Amniotic epithelial cell (primary cell): ENCODE data around the gene KRT6C.
A peak's percentile ranks its signal among the peaks of the same experiment; 100 is the strongest.
"Not testable (repeated sequence)": the region's sequence is repeated elsewhere in the genome, so short reads cannot be mapped to it uniquely, and the experiment has no call there.

Source experiments
- DNase-seq: peaks from one replicate; pipeline ENCODE4 v3.0.0-alpha.2; 2010; ENCODE audit warnings: low read depth

The KRT6C gene

DNA sequence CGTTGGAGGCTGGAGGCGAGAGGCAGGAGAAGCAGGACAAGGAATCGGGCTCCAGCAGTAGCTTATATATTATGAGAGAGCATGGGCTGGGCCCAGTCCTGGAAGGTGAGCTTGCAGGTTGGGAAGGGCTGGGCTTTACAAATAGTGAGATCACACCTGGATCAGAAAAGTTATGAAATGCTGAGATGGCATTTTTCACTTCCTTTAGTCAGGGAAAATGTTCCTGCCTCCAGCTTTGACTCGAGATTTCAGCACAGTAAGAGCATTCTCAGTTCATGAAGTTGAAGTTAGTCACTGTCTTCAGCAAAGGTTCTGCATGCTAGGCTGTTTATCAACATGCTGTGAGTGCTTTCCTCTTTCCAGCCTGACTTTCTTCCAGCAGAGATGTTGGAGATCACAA is at the start of gene KRT6C:
KRT6C (minus strand) TSS at position 38 of the 400 bp plus-strand sequence. CDS start 68 bp downstream, outside the sequence.
- DNase-seq, result peak; percentile 18

DNA sequence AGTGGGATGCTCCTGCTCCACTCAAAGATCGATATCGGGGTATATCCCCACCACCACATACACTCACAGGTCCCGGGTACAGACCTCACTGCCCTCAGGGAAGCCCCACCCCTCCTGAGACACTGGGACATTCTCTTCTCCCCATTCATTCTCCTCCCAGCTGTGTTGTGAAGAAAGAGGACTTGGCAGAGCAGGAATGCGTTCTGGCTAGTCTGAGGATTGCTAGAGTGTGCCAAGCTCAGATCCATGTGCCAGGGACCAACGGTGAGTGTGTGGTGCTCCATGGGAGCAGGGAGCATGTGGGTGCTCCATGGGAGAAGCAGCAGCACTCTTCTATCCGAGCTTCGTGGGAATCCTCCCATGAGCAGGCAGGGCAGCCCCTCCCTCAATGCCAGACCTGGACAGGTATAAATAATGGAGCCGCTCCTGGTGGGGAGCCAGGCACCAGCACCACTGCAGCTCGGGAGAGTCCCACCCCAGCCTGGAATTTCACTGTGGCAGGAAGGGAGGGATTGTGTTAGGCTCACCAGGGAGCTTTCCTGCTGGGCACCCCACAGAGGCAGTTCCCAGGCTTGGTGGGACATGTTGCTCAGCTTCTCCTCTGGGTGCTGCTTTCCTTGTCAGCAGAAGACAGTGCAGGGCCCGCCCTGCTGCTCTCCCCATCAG is 48.9 kb upstream of the KRT6C start:
- DNase-seq, result peak; percentile 44

DNA sequence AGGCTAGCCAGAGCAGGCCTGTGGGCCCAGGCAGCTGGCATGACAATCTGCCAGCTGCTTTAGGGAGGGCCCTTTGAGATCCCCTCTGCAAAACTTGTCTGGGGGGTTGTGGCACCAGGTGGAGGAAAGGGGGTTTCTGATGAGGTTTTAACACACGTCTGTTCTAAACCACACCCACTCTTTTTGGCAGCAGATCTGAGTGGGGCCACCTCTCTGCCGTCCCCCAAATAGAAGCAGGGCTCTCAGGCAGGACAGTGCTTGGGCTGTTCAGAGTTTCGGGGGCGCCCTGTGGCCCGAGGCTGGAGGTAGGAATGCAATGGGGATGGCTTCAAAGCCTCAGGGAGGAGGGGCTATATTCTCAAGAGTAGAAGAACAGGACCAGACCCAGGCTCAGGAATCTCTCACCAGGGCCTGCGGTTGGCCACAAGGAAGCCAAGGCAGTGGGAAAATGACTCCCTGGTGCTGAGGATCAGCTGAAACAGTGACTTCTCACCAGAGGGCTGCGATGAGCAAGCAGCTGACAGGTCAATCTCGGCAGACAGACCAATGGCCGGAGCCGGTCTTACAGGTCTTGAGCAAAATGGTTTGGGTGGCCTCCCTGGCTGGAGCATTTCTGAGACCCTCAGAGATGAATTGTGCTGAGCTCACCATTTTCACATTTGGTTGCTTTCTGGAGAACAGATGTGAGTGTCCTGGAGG is 48.1 kb upstream of the KRT6C start:
- peak; percentile 84 for DNase-seq

DNA sequence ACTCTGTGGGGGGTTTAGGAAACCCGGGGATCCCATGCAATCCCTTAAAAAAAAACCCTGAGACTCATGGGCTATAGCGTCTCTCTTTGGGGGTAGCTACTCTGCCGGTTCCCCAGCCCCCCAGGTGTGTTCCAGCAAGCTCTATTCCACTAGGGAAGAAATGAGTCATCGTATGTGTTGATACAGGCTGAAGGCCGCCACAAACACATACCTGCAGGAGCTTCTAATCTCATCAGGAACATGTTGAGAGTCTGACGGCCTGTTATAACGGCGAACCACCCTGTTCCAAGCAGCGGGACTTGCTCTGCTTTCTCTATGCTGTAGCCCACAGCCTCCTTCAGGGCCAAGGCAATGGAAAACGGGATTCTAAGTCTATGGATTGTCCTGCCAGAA is 47.6 kb upstream of the KRT6C start:
- DNase-seq, result peak; percentile 59

DNA sequence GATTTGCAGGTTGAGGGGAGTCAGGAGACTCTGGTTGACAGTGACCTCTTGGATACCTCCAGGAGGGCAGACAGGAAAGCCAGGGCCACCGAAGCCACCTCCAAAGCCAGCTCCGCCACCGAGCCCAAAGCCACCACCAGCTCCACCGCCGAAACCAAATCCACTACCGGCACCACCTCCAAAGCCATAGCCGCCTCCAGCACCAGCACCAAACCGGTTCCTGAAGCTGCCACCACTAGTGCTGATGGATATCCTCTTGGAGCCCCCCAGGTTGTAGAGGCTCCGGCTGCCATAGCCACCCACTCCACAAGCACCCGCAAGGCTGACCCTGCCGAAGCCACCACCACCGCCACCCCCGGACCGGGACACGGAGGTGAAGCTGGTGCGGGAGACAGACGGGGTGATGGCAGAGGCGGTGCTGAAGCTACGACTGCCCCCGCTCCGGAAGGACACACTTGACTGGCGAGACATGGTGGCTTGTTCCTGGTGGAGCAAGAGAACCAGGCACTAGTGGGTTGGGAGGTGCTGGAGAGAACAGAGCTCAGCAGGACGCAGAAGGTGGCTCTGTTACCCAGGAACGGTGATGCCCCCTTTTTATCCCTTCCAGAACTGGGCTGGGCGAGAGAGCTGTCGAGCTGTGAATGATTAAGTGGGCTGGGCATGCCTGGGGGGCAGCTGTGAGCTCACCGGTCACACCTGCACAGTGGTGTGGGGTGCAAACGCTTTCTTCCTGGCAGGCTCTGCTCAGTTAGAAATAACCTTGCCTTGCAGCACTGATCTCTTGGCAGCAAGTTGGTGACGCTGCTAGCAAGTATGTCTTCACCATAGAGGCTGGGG is 46.4 kb upstream of the KRT6C start, which contains the start of gene KRT5:
KRT5 (minus strand) TSS at position 569 of the 837 bp plus-strand sequence; CDS start at position 471, 98 bp downstream.
- no peak for DNase-seq

DNA sequence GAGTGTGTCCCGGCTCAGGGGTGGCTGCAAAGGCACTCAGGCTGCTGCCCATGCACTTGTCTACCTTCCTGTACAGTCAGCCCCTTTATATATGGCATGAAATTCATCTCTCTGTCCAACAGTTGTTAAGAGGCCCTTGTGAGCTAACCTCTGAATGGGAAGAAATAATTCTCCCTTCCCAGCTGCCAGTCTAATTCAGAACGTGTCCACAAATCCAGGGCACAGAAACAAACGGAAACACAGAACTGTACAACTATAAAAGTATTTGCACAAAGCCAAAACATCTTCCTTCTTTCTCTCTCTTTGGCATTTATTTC is 45.7 kb upstream of the KRT6C start:
- no peak for DNase-seq

DNA sequence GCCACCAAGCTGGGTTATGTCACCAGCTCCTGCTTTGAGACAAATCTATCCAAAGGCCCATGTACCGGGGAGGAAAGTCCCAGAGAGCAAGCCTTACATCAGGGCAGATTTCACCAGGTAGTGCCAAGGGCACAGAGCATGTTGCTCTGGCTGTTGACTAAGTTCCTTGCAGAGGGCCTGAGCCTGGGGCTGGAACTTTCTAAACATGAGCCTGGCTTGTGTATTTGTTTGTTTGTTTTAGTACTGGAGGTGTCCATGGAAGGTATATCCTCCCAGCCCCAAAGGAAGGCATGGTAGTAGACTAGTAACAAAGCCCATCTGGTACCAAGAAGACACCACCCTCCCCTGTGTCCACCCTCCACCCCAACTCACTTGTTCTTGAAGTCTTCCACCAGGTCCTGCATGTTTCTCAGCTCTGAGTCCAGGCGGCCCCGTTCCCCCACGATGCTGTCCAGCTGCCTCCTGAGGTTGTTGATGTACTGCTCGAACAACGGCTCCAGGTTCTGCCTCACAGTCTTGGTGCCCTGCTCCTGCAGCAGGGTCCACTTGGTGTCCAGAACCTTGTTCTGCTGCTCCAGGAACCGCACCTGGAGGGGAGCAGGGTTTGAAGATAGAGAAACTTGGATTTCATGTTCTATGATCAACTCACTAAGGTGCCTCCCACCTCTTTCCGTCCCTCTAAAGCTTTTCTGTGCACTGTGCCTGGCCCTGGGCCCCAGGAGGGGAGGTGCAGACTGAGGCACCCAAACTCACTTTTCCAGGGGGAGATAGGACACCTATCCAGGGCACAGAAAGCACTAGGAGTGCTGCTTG is 45.2 kb upstream of the KRT6C start:
- no peak for DNase-seq

DNA sequence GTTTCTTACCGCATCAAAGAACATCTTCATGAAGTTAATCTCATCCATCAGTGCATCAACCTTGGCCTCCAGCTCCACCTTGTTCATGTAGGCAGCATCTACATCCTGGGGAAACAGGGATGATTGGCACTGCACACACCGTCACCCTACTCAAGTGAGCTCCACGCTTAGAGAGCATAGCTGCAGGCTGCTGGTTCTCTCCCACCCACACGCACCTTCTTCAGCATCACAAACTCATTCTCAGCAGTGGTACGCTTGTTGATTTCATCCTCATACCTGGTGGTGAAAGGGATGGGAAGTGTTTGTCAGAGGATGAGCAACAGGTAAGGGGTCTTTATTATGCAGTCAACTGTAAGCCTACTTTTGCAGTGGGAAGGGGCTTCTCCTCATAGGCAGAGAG is 44.3 kb upstream of the KRT6C start:
- DNase-seq, result no peak

DNA sequence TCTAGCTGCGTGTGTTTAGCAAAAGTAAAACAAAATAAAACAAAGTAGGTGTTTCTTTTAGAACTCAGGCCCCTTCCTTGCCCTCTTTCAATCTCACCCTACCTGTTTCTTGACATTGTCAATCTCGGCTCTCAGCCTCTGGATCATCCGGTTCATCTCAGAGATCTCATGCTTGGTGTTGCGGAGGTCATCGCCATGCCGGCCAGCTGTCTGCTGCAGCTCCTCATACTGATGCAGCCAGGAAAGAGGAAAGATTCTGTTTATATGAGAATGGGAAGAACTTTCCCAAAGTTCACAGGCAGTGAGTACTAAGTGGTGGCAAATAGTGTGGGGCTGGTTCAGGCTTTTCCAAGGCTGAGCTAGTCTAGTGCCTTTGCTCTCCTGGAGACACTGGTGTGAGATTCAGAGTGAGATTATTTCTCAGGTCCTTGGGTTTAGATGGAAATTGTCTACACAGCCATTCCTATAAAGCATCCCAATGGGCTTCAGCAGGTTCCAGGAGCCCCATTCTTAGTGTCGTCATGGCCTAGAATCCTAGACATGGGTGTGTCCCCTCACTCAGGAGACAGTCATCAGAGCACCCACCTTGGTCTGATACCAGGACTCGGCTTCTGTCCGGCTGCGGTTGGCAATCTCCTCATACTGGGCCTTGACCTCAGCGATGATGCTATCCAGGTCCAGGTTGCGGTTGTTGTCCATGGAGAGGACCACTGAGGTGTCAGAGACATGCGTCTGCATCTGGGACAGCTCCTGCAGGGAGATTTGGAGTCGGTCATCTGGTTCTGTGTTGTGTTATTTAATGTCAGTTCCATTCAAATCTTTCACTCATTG is 43.6 kb upstream of the KRT6C start:
- DNase-seq, result no peak

DNA sequence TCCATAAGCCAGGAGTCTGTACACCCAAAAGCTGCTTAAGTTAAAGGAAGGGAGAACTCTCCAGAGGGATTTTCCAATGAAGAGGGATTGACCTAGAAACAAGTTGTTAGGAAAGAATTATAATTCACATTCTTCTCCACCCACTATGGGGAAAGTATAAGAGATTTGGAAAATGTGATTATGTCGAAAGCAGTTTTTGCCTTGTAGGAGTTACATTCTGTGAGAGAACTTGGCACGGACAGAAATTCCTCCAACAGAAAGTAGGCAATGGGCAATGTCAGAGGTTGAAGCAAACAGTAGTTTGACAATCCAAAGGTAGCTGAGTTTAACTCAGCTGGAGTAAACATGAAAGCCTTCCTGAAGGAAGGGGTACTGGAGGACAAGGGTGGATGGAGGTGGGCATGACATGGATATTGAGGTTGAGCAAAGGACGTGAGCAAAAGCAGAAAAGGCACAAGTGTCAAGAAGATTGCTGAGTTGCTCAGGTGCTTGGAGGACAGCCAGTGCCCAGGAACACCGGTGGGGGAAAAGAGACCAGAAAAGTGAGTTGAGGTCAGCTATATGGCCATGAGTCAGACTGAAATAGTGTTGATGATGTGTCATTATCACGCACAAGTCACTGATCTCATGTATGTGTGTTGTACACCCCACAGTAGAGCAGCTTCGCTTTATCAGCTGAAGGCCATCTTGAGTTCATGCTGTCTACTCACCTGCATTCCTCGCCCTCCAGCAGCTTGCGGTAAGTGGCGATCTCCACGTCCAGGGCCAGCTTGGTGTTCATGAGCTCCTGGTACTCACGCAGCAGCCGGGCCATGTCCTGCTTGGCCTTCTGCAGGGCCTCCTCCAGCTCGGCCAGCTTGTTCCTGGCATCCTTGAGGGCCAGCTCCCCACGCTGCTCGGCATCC is 42.6 kb upstream of the KRT6C start:
- DNase-seq, result peak; percentile 84

DNA sequence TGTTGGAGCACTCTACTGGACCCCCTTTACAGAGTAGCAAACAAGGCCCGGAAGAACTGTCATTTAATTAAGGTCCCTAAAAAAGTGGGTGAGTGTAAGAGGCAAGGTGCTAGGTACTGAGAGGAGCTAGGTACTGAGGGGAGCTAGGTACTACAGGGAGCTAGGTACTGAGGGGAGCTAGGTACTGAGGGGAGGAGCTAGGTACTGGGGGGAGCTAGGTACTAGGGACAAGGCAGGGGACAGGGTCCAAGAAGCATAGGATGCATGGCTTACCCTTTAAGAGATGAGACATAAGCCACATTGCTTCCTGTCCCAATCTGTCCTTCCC is 41.7 kb upstream of the KRT6C start:
- no peak for DNase-seq

DNA sequence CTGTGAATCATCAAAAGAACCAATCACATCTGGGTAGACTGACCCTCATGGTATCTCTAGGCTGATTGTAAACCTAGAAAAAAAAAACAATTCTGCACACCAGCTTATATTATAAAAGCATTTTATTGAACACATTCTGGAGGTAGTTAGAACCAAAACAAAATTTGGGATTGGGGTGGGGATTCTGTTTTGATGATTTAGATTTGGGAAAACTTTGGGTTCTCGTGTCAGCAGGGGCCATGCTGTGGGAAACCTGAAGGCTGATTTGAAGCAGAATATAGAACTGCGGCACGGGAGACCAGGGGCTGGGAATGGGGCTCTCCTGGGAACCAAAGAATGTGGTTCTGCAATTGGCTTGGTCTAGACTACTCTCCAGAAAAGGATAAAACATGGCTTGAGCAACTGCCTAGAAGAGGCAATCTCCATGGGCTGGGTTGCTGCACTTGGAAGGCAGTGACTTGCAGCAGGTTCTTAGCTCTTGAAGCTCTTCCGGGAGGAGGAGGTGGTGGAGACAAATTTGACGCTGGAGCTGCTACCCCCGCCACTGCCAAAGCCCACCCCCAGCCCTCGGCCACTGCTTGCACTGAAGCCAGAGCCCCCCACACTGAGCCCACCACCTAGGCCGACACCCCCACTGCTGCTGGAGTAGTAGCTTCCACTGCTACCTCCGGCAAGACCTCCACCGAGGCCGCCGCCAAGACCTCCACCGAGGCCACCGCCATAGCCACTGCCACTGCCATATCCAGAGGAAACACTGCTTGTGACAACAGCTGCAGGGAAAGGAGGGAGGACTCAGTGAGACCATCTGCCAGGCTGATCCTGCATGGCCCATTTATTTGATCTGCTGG is 41.1 kb upstream of the KRT6C start:
- DNase-seq, result no peak

DNA sequence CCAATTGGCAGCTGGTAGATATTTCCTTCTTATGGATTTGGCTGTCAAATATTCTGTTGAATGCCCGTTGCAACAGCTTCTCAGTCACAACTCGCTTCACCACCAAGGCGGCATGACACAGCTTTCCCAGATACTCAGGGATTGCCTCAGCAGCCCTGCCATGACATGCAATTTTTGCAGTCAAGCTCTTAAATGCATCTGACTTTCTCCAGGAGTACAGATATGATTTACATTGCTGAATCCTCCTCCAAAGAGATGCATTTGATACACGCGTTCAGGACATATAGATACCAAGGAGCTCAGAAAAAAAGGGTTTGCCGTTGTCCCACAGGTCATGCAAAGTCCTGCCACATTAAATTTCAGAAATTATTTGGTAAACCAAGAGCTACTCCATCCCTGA is 40.1 kb upstream of the KRT6C start:
- DNase-seq, result no peak

DNA sequence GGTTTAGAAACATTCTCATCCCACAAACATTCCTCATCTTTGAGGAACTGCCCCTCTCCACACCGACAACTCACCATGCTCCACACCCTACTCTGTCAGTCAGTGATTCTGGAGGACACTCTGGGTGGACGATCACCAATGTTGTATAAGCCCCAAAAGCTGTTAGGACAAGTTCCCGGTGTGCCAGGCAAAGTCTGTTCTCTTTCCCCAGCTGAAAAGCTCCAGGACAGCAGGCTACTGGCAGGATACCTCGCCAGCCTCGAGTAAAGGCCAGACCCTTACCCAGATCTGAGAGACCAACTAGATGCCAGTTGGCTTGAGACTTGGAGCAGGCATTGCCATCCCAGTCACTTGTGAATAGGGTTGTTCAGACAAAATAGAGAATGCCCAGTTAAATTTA is 34.6 kb upstream of the KRT6C start:
- peak; percentile 24 for DNase-seq

DNA sequence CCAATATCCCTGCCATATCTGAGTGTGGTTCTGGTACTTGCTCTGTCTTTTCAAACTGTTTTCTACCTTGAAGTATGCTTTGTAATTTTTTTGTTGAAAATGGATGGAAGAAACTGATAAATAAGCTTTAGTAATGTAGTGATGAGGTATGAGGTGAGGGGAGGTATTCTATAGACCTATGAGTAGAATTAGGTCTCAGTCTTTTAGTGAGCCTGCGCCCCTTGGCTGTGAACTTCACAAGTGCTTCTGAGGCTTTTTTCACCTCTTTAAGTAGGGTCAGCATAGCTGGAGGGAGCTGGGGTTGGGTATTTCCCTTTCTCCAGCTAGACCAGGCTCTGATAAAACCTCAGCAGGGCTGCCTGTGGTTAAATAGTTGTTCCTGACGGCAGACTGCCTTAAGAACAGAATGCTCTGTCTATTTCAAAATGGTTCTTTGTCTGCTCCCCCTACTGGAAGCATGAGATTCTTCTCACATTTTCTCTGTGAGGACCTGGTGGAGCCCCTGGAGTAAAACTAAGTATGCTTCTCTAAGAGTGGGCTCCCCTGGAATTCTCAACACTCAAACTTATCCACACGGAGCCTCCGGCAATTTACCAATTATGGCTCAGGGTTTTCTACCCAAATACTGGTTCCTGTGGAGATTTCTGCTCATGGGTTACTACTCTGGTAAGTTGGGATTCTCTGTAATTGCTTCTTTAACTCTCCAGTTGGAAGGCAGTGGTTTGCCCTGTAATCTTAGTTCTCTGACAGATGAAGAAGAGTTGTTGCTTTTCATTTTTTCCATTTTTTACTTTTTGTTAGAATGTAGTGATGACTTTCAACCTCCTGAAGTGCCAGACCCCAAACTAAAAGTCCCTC is 33.5 kb upstream of the KRT6C start:
- peak; percentile 94 for DNase-seq

DNA sequence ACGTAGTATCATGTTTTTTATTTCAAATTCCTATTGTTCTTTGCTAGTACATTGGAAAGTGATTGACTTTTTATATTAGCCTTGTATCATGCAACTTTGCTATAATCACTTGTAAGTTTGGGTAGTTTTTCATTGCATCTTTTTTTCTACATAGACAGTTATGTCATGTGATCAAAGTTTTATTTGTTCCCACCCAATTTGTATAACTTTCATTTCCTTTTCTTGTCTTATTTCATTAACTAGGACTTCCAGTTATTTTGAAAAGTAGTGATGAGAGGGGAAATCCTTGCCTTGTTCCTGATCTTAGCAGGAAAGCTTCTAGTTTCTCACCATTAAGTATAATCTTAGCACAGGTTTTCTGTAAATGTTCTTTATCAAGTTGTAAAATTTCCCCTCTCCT is 29.3 kb upstream of the KRT6C start:
- no peak for DNase-seq

DNA sequence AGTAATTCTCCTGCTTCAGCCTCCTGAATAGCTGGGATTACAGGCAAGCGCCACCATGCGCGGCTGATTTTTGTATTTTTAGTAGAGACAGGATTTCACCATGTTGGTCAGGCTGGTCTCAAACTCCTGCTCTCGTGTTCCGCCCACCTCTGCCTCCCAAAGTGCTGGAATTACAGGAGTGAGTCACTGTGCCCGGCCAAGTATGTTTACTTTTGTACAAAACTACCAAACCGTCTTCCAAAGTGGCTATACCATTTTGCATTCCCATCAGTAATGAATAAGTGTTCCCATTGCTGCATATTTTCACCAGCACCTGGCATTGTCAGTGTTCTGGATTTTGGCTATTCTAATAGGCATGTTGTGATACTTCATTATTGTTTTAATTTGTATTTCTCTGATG is 27.9 kb upstream of the KRT6C start:
- peak; percentile 26 for DNase-seq

DNA sequence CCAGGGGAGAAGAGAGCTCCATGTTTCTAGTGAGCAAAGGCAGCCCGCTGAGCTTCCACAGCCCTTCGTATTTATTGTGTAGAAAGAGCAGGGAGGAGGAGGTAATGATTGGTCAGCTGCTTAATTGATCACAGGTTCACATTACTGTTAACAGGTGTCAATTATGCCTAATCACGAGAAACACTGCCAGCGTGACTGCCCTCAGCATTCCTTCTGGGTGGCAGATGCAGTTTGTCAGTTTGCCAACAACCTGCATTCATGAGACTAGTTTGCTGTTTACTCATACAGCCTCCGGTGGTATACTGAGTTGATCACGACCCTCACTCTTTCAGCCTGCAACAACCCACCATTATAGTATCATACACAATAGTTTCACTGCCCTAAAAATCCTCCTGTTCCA is 27.0 kb upstream of the KRT6C start:
- DNase-seq, result not testable (repeated sequence)
